ENCODE data around the gene PLCH1. TPM values are rescaled to one million over a fixed set of nuclear protein-coding genes. Genes with fewer than 3 reads are reported as not detected.

The PLCH1 gene
- total RNA-seq, 4 donors from 2014 or later = 1.4 to 7.0 (median 2.0) TPM

DNA sequence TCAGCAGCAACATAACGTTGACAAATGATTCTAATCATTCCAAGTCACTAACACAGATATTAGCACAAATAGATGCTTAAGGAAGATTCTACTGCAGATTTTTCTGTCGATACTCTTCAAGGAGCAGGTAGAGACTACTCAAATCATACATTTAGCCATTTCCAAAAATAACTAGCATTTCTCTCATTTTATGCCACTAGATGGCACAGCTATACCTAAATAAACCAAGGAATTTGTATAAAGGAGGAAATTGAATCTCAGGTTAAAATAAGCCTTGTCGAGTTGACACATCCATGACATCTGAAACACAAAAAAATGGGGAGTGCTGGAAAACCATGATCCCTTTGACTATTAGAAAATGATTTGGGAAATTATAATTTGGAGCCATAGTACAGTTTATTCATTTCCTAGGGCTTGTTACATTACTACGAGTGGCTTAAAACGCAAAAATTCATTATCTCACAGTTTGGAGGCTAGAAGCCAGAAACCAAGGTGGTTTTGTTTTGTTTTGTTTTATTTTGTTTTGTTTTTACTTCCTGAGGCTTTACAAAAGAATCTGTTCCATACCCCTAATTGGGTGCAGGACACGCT is 391.9 kb downstream of the PLCH1 start:
- H3K9me3 ChIP-seq = no peaks in the 10 kb centered on the region
- no peak for DNase-seq (ENCODE audit: low spot score in 2 of 2)
- H3K4me1 ChIP-seq = peaks cover 0 to 9% (median 0%) of the 10 kb centered on the region in 4 donors
- no peak for TF ChIP-seq POLR2A (IDR thresholded peaks at IDR 0.05)
- TF ChIP-seq, protein P1, sequence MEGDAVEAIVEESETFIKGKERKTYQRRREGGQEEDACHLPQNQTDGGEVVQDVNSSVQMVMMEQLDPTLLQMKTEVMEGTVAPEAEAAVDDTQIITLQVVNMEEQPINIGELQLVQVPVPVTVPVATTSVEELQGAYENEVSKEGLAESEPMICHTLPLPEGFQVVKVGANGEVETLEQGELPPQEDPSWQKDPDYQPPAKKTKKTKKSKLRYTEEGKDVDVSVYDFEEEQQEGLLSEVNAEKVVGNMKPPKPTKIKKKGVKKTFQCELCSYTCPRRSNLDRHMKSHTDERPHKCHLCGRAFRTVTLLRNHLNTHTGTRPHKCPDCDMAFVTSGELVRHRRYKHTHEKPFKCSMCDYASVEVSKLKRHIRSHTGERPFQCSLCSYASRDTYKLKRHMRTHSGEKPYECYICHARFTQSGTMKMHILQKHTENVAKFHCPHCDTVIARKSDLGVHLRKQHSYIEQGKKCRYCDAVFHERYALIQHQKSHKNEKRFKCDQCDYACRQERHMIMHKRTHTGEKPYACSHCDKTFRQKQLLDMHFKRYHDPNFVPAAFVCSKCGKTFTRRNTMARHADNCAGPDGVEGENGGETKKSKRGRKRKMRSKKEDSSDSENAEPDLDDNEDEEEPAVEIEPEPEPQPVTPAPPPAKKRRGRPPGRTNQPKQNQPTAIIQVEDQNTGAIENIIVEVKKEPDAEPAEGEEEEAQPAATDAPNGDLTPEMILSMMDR (IDR thresholded peaks at IDR 0.05) = peak; percentile 34 to 82 (median 46)
- H3K27ac ChIP-seq = no peak overlapping the region
- no peaks in the 10 kb centered on the region for H3K27me3 ChIP-seq
- H3K4me3 ChIP-seq = no peak overlapping the region
- H3K36me3 ChIP-seq = no peaks in the 10 kb centered on the region
- 50 to 52% methylated on average over 6 of the region's 6 CpGs for WGBS, 2 donors

DNA sequence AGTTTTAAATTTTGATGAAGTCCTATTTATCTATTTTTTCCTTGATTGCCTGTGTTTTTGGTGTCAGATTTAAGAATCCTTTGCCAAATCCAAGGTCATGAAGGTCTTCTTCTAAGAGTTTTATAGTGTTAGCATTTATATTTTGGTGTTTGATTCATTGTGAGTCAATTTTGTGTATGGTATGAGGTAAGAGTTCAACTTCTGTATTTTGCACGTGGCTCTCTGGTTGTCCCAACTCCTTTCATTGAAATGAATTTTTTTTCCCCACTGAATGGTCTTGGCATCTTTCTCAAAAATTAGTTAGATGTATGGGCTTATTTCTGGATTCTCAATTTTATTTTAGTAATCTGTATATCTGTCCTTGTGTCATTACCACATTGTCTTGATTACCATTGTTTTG is 394.3 kb downstream of the PLCH1 start:
- no peaks in the 10 kb centered on the region for H3K36me3 ChIP-seq
- no peaks in the 10 kb centered on the region for H3K9me3 ChIP-seq
- H3K27ac ChIP-seq = no peak overlapping the region
- peaks cover 0 to 9% (median 0%) of the 10 kb centered on the region in 4 donors for H3K4me1 ChIP-seq
- H3K4me3 ChIP-seq = no peak overlapping the region
- TF ChIP-seq EP300 (IDR thresholded peaks at IDR 0.05) = no peak
- no peak for TF ChIP-seq POLR2A (IDR thresholded peaks at IDR 0.05)
- TF ChIP-seq, protein P1 (IDR thresholded peaks at IDR 0.05) = no peak
- WGBS, 2 donors = 72 to 77% methylated on average over 1 of the region's 1 CpG
- H3K27me3 ChIP-seq = no peaks in the 10 kb centered on the region
- DNase-seq (ENCODE audit: low spot score in 2 of 2) = no peak

DNA sequence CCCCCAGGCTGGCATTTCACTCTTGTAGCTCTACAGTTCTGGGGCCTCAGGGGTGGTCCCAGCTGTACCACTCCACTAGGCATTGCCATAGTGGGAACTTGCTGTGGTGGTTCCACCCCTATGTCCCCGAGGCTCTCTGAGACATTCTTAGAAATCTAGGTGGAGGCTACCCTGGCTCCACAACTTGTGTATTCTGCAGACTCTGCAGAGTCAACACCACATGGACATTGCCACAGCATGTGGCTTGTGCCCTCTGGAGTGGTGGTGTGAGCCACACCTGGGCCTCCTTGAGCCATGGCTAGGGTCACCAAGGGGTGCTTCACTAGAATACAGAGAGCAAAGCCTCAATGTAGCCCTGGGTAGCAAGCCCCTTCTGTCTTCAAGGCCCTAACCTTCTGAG is 397.0 kb downstream of the PLCH1 start:
- 80 to 89% methylated on average over 1 of the region's 1 CpG for WGBS, 2 donors
- H3K4me3 ChIP-seq = no peak overlapping the region
- no peaks in the 10 kb centered on the region for H3K36me3 ChIP-seq
- TF ChIP-seq EP300 (IDR thresholded peaks at IDR 0.05) (no peak), POLR2A (IDR thresholded peaks at IDR 0.05) (no peak)
- TF ChIP-seq, protein P1 (IDR thresholded peaks at IDR 0.05) = no peak
- no peak overlapping the region for H3K27ac ChIP-seq
- H3K9me3 ChIP-seq = no peaks in the 10 kb centered on the region
- H3K4me1 ChIP-seq = peaks cover 0 to 5% (median 0%) of the 10 kb centered on the region in 4 donors
- no peaks in the 10 kb centered on the region for H3K27me3 ChIP-seq
- no peak for DNase-seq (ENCODE audit: low spot score in 2 of 2)

DNA sequence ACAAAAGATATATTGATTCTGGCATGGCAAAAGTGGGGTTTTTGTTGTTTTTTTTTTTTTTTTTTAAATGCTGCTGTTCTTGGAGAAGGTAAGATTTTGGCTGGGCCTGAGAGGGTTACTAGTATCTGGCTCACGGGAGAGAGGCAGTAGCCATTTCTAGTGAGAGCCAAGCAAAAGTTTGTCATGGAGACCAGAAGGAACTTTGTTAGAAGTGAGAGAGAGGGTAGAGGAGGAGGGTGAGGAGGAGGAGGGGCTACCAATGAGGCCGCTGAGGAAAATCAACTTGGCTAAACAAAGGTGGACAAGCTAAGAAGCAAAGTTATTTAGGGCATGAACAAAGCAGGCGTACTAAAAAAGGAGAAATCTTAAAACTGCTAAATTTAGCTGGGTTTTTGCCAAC is 402.5 kb downstream of the PLCH1 start:
- TF ChIP-seq, protein P1 (IDR thresholded peaks at IDR 0.05) = no peak
- TF ChIP-seq EP300 (IDR thresholded peaks at IDR 0.05) (no peak), POLR2A (IDR thresholded peaks at IDR 0.05) (no peak)
- H3K9me3 ChIP-seq = no peaks in the 10 kb centered on the region
- no peak for DNase-seq (ENCODE audit: low spot score in 2 of 2)
- no peaks in the 10 kb centered on the region for H3K27me3 ChIP-seq
- H3K36me3 ChIP-seq = no peaks in the 10 kb centered on the region
- 31 to 32% methylated on average over 3 of the region's 3 CpGs for WGBS, 2 donors
- H3K27ac ChIP-seq = no peak overlapping the region
- H3K4me1 ChIP-seq = no peaks in the 10 kb centered on the region
- H3K4me3 ChIP-seq = no peak overlapping the region

DNA sequence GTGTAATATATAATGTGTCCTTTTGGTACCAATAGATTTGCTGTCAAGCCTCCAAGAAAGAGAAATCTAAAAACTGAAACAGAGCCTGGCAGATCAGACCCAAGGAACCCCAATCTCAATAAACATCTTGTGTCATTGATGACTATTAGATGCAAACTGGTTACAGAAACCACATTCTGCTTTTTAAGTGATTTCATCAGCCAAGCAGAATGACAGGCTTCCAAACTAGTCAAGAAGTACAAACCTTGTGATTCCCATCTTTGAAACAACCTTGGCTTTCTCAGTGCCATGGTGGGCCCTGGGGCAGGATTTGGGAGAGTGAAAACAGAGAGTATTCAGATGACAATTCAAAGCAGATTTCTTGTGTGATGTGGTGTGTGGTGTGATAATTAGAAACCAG is 405.8 kb downstream of the PLCH1 start:
- H3K36me3 ChIP-seq = no peaks in the 10 kb centered on the region
- H3K9me3 ChIP-seq = no peaks in the 10 kb centered on the region
- H3K4me3 ChIP-seq = no peak overlapping the region
- no peak overlapping the region for H3K27ac ChIP-seq
- no peak for DNase-seq (ENCODE audit: low spot score in 2 of 2)
- no peaks in the 10 kb centered on the region for H3K27me3 ChIP-seq
- H3K4me1 ChIP-seq = no peaks in the 10 kb centered on the region
- no peak for TF ChIP-seq EP300 (IDR thresholded peaks at IDR 0.05)

Measured in tibial nerve (tissue), 4 donors.